Endothelial cell of umbilical vein (primary cell): Measurements from ENCODE around the gene CDHR4. TPM values are rescaled to one million over a fixed set of nuclear protein-coding genes. Genes with fewer than 3 reads are reported as not detected.

ENCODE experiments used
- BruUV-seq: library from RNA; stranded (reverse); fragments of 400-500 nt; replicated peaks from 2 replicates; lab custom pipeline; 2021; lab: Mats Ljungman, UMichigan
- CTCF ChIA-PET: fragments of 300-600, 350-600 bp; sonication (Branson Sonifier 250); formaldehyde crosslinking; loops from one replicate; lab custom pipeline; 2021; ENCODE audit warnings: antibody characterized with exemption, inconsistent platforms; lab: Charles Lee
- POLR2A ChIA-PET: fragments of 300-600, 350-600 bp; sonication (Branson Sonifier 250); formaldehyde crosslinking; loops from one replicate; lab custom pipeline; 2021; ENCODE audit warnings: antibody characterized with exemption, inconsistent platforms; lab: Charles Lee
- DNase-seq: peaks from one replicate; pipeline ENCODE4 v3.0.0-alpha.2; 2011; ENCODE audit warnings: low read depth, low spot score
- FAIRE-seq: peaks from 2 replicates; lab custom pipeline; 2011; peaks lifted over from hg19 to GRCh38; lab: Jason Lieb, UNC
- H2AFZ ChIP-seq: 2 replicates; pipeline ENCODE4 v1.6.0; 2012; ENCODE audit warnings: low read depth, low read length, control low read depth, inconsistent platforms
- H3K27ac ChIP-seq: 2 replicates; pipeline ENCODE4 v1.5.1; 2011; ENCODE audit warnings: low read depth, mild to moderate bottlenecking, control low read depth, low read length, moderate library complexity; ENCODE audit not compliant: insufficient read depth
- H3K27me3 ChIP-seq, 2 experiments: 2 replicates each; pipeline versions ENCODE4 v1.6.0 to v1.6.1; 2011; ENCODE audit warnings: low read length in 2 of 2, mixed read lengths in 1 of 2; ENCODE audit not compliant: control insufficient read depth in 2 of 2, insufficient read depth in 2 of 2
- H3K36me3 ChIP-seq, 2 experiments: 2 replicates in 1 of 2; 3 replicates in 1 of 2; pipeline ENCODE4 v1.5.1; 2011; ENCODE audit warnings: low read length in 2 of 2, mild to moderate bottlenecking in 1 of 2, moderate library complexity in 1 of 2; ENCODE audit not compliant: control insufficient read depth in 2 of 2, insufficient read depth in 2 of 2; ENCODE audit errors: extremely low read depth in 1 of 2
- H3K4me1 ChIP-seq: 3 replicates; pipeline ENCODE4 v1.5.1; 2011; ENCODE audit warnings: mild to moderate bottlenecking, low read length; ENCODE audit not compliant: control insufficient read depth, insufficient read depth; ENCODE audit errors: extremely low read depth
- H3K4me2 ChIP-seq: 2 replicates; pipeline ENCODE4 v1.6.1; 2011; ENCODE audit warnings: low read length, control low read depth, mixed read lengths; ENCODE audit not compliant: insufficient read depth
- H3K4me3 ChIP-seq, 3 experiments: fragments of 200-600 bp in 1 of 3; sonication (generic), shearing (Covaris generic) in 1 of 3; replicated peaks in 1 of 3; 2 replicates each; pipeline ENCODE4 v1.5.1; 2011 to 2016; ENCODE audit warnings: control low read depth in 3 of 3, low read length in 3 of 3, mild to moderate bottlenecking in 2 of 3, inconsistent platforms in 1 of 3, low read depth in 1 of 3, moderate library complexity in 1 of 3; ENCODE audit not compliant: insufficient read depth in 1 of 3
- H3K79me2 ChIP-seq: 2 replicates; pipeline ENCODE4 v1.6.0; 2012; ENCODE audit warnings: low read length, inconsistent platforms; ENCODE audit not compliant: control insufficient read depth, insufficient read depth
- H3K9ac ChIP-seq: replicated peaks from 2 replicates; pipeline ENCODE3; 2011; ENCODE audit warnings: low read length, control low read depth; ENCODE audit not compliant: insufficient read depth; ENCODE audit errors: extremely low read depth
- H3K9me1 ChIP-seq: replicated peaks from 3 replicates; pipeline ENCODE4 v1.6.0; 2011; ENCODE audit warnings: mild to moderate bottlenecking, low read length; ENCODE audit not compliant: control insufficient read depth, insufficient read depth; ENCODE audit errors: extremely low read depth
- H3K9me3 ChIP-seq: replicated peaks from 2 replicates; pipeline ENCODE4 v1.5.1; 2012; ENCODE audit warnings: low read length, inconsistent platforms; ENCODE audit not compliant: control insufficient read depth, insufficient read depth
- H4K20me1 ChIP-seq: replicated peaks from 2 replicates; pipeline ENCODE3; 2011; ENCODE audit warnings: mild to moderate bottlenecking, low read length; ENCODE audit not compliant: control insufficient read depth, insufficient read depth; ENCODE audit errors: extremely low read depth
- CTCF ChIP-seq, 2 donors: IDR thresholded peaks; 1 replicate in 1 of 2; 2 replicates in 1 of 2; pipeline ENCODE4 v1.5.1; 2011; ENCODE audit warnings: low read length in 2 of 2, mild to moderate bottlenecking in 2 of 2, moderate library complexity in 2 of 2, control low read depth in 1 of 2, inconsistent platforms in 1 of 2, low read depth in 1 of 2; ENCODE audit not compliant: insufficient read depth in 1 of 2; ENCODE audit errors: extremely low read depth in 1 of 2
- EZH2 ChIP-seq: IDR thresholded peaks from 2 replicates; pipeline ENCODE4 v1.6.1; 2012; ENCODE audit warnings: borderline replicate concordance, low read depth, mild to moderate bottlenecking, moderate library complexity, low read length, inconsistent platforms; ENCODE audit not compliant: severe bottlenecking
- FOS ChIP-seq: IDR thresholded peaks from 2 replicates; pipeline ENCODE4 v1.6.1; 2011; ENCODE audit warnings: mild to moderate bottlenecking, low read length, moderate library complexity, borderline replicate concordance; ENCODE audit not compliant: insufficient read depth
- GATA2 ChIP-seq: IDR thresholded peaks from 2 replicates; pipeline ENCODE4 v1.7.0; 2011; ENCODE audit warnings: low read depth, mild to moderate bottlenecking, moderate library complexity, mixed read lengths, low read length; ENCODE audit not compliant: insufficient read length, insufficient read depth
- JUN ChIP-seq: IDR thresholded peaks from 2 replicates; pipeline ENCODE4 v1.6.1; 2011; ENCODE audit warnings: borderline replicate concordance, low read depth; ENCODE audit not compliant: insufficient read length, insufficient read depth
- MYC ChIP-seq: IDR thresholded peaks from one replicate; pipeline ENCODE4 v1.6.1; 2011; ENCODE audit warnings: mild to moderate bottlenecking, low read depth, low read length
- POLR2A ChIP-seq: IDR thresholded peaks from 2 replicates; pipeline ENCODE4 v1.6.1; 2012; ENCODE audit warnings: low read depth, mild to moderate bottlenecking, control low read depth, low read length
- POLR2AphosphoS5 ChIP-seq: IDR thresholded peaks from 2 replicates; pipeline ENCODE4 v1.6.1; 2012; ENCODE audit warnings: low read depth, mild to moderate bottlenecking, control low read depth, low read length, moderate library complexity; ENCODE audit not compliant: insufficient read depth
- dilution Hi-C: fragments of 300-500 bp; cut with MboI; formaldehyde crosslinking; loops from one replicate; pipeline ENCODE4 v1.15.0; 2019; ENCODE audit warnings: low sequenced_read_pairs; ENCODE audit not compliant: extremely low pct_ligation_motif_present
- intact Hi-C: fragments of 100-400 bp; cut with micrococcal nuclease; formaldehyde crosslinking; loops from one replicate; pipeline ENCODE4 v1.10.0; 2022
- polyA plus RNA-seq, 4 experiments: library from polyadenylated mRNA; depleted of rRNA in 3 of 4; stranded (reverse) in 3 of 4; unstranded in 1 of 4; fragments of >200 nt; gene quantifications; 2 replicates each; pipeline versions ENCODE4 v1.2.1 to v1.2.3, GENCODE V29; 2011 to 2012; ENCODE audit warnings: missing spikeins in 1 of 4
- total RNA-seq: library from RNA; stranded (reverse); gene quantifications from 2 replicates; pipeline ENCODE4 v1.2.3, GENCODE V29; 2021
- TF ChIP-seq, protein P1 (sequence below): IDR thresholded peaks from 2 replicates; pipeline ENCODE4 v1.6.1; 2011; ENCODE audit not compliant: insufficient read depth, insufficient read length

Gene CDHR4
- total and polyA plus RNA-seq, 2 donors (not counting 3 experiments of a cell fraction or from before 2014, with no cell fraction given) = 0.19 TPM; not detected in 1

- H3K36me3 ChIP-seq = no peaks in the 10 kb centered on the region
- intact Hi-C loops = no loop called here
- no peaks in the 10 kb centered on the region for H3K9me1 ChIP-seq
- no peak overlapping the region for H3K27ac ChIP-seq
- H3K9ac ChIP-seq = no peak overlapping the region
- BruUV-seq = no TSS peak
- ChIA-PET CTCF (interaction anchor here (0.9 to 12.4 kb wide), 5 partner anchors 13 to 103 kb away, joined by 3 to 545 read pairs (median 3); partner anchors contain the start of genes IP6K1 and UBA7), POLR2A (no interaction called here)
- no peak overlapping the region for H3K4me2 ChIP-seq
- no peaks in the 10 kb centered on the region for H3K9me3 ChIP-seq
- H3K27me3 ChIP-seq = no peaks in the 10 kb centered on the region
- H4K20me1 ChIP-seq = no peaks in the 10 kb centered on the region
- no peak for FAIRE-seq
- dilution Hi-C loops = no loop called here
- no peak overlapping the region for H2AFZ ChIP-seq
- no peaks in the 10 kb centered on the region for H3K79me2 ChIP-seq
- H3K4me1 ChIP-seq = peaks cover 4% of the 10 kb centered on the region
- TF ChIP-seq POLR2A (no peak), EZH2 (no peak), FOS (no peak), JUN (no peak), MYC (no peak), POLR2AphosphoS5 (no peak), GATA2 (no peak), CTCF (IDR thresholded peaks at IDR 0.05; ENCODE audit: extremely low read depth in 1 of 2, insufficient read depth in 1 of 2, low read depth in 1 of 2, low read length in 2 of 2) (no peak)
- TF ChIP-seq, protein P1, sequence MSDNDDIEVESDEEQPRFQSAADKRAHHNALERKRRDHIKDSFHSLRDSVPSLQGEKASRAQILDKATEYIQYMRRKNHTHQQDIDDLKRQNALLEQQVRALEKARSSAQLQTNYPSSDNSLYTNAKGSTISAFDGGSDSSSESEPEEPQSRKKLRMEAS = no peak
- H3K4me3 ChIP-seq = no peak overlapping the region
- no peak for DNase-seq
Observed at GRCh38 chr3:49799105-49799504, 568 bp downstream of the CDHR4 start.
